Motor neuron (in vitro differentiated cells): ENCODE results near the gene PCDHGC3. TPM values are rescaled to one million over a fixed set of nuclear protein-coding genes. Genes with fewer than 3 reads are reported as not detected.

Experiments used
- ATAC-seq, 8 experiments: fragments of 200-7000 bp; cut with Tn5 transposase; replicated peaks in 6 of 8; 2 replicates each; pipeline ENCODE4 v1.8.0; 2021; ENCODE audit warnings: mild to moderate bottlenecking in 8 of 8, moderate library complexity in 8 of 8
- H3K27ac ChIP-seq, 2 donors: fragments of 250-450 bp; sonication (Bioruptor Pico); 2 replicates each; pipeline ENCODE4 v1.9.0; 2021; ENCODE audit warnings: antibody characterized with exemption in 2 of 2, mild to moderate bottlenecking in 2 of 2, moderate library complexity in 1 of 2
- H3K4me1 ChIP-seq, 2 donors: fragments of 250-450 bp; sonication (Bioruptor Pico); replicated peaks in 1 of 2; 2 replicates each; pipeline ENCODE4 v1.6.1; 2021; ENCODE audit warnings: antibody characterized with exemption in 2 of 2, mild to moderate bottlenecking in 2 of 2, moderate library complexity in 1 of 2
- H3K4me3 ChIP-seq, 5 donors: fragments of 250-450 bp; sonication (Bioruptor Pico); 2 replicates each; pipeline ENCODE4 v1.9.0; 2021; ENCODE audit warnings: antibody characterized with exemption in 5 of 5, mild to moderate bottlenecking in 5 of 5, moderate library complexity in 4 of 5
- WGBS, 10 experiments: fragments of 450-650 bp; shearing (Covaris generic); methylation state at CpG; one replicate each; pipeline ENCODE4 v1.0.0; 2022; 5-methylcytosine and 5-hydroxymethylcytosine counted together
- in situ Hi-C, 9 experiments: fragments of 400-800 bp; cut with MboI; loops; one replicate each; pipeline ENCODE4 v1.15.0; 2021; ENCODE audit warnings: low sequenced_read_pairs in 9 of 9, low pct_unique_long_range_greater_than_20kb in 2 of 9; ENCODE audit not compliant: unreplicated experiment in 9 of 9
- total RNA-seq, 8 experiments: library from RNA; unstranded; fragments of 300-600 nt; gene quantifications; 2 replicates each; pipeline versions ENCODE4 v1.2.3 to v1.2.4, GENCODE V29; 2022

PCDHGC3 gene
- total RNA-seq, 8 experiments from 2014 or later, result 15.4 to 73.0 (median 26.0) TPM

DNA sequence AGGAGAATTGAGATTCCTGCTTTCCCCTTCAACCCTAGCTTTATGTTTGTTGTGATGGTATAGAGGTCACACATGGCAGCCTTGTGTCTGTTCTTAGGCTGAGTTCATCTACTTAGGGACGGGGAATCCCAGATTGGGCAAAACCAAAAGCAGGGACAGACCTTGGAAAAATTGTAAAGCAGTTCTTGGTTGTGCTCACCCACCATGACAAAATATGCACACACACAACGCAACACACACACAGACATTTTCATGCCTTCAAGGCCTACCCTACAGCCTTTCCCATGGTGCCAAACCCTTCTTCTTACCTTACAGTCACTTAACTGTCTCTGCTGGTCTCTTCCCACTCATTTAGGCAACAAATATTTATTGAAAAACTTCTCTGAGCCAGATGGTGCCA is 27.9 kb downstream of the PCDHGC3 start:
- no peak for ATAC-seq
- no peak overlapping the region for H3K27ac ChIP-seq
- H3K4me3 ChIP-seq, result no peak overlapping the region
- H3K4me1 ChIP-seq, result peaks cover 22 to 25% of the 10 kb centered on the region in 2 donors
- 80 to 100% (median 93%) methylated on average over 1 to 2 of the region's 2 CpGs; no CpG with 5 or more reads in 3 of the 10 experiments for WGBS, 10 experiments
- in situ Hi-C loops, result no loop called here

DNA sequence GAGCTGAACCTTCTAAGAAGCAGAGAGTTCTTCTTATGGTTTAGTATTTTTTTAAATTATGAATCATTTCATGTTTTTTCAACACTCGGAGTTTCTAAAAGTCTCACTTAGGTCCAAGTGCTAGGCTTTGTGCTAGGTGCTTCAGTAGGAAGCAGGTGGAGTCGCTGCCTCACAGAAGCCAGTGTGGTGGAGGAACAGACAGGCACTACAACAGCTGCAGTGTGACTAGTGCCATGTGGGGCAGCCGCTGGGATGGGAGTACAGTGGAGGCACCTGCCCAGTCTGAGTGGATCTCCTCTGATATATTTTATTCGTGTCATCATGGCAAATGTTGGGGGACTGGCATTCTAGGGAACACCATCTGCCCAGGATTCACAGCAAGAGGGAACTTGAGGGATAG is 28.4 kb downstream of the PCDHGC3 start:
- WGBS, 10 experiments, result 57 to 100% (median 90%) methylated on average over 1 to 4 of the region's 4 CpGs; no CpG with 5 or more reads in 3 of the 10 experiments
- H3K4me1 ChIP-seq, result peaks cover 24 to 30% of the 10 kb centered on the region in 2 donors
- H3K27ac ChIP-seq, result no peak overlapping the region
- ATAC-seq, result no peak
- in situ Hi-C loops, result no loop called here
- H3K4me3 ChIP-seq, result no peak overlapping the region

- WGBS, 10 experiments, result 28 to 100% (median 88%) methylated on average over 1 to 4 of the region's 8 CpGs; no CpG with 5 or more reads in 2 of the 10 experiments
- no peak overlapping the region for H3K4me3 ChIP-seq
- no peak overlapping the region for H3K27ac ChIP-seq
- ATAC-seq, result no peak
- H3K4me1 ChIP-seq, result peaks cover 27 to 32% of the 10 kb centered on the region in 2 donors
- in situ Hi-C loops, result no loop called here
These were observed 30.8 kb downstream of the PCDHGC3 start for GRCh38 chr5:141506381-141507155.

GRCh38 chr5:141507387-141508091 is 31.8 kb downstream of the PCDHGC3 start:
- Histone ChIP-seq H3K27ac (peak overlapping the region; percentile 82 to 93), H3K4me1 (peaks cover 24 to 32% of the 10 kb centered on the region in 2 donors), H3K4me3 (no peak overlapping the region)
- in situ Hi-C loops, result no loop called here
- WGBS, 10 experiments, result 0 to 100% (median 67%) methylated on average over 1 to 4 of the region's 11 CpGs; no CpG with 5 or more reads in 3 of the 10 experiments
- peak in 3 of 8 experiments; percentile 10 to 74 (median 45) for ATAC-seq

GRCh38 chr5:141508440-141508797 is 32.7 kb downstream of the PCDHGC3 start:
- Histone ChIP-seq H3K27ac (peak overlapping the region; percentile 82 to 93), H3K4me3 (peak overlapping the region; percentile 6 to 29 (median 18)), H3K4me1 (peaks cover 30 to 36% of the 10 kb centered on the region in 2 donors)
- in situ Hi-C loops, result no loop called here
- ATAC-seq, result peak in 3 of 8 experiments; percentile 1 to 5 (median 3)
- WGBS, 10 experiments, result 0 to 10% (median 8%) methylated on average over 1 to 5 of the region's 9 CpGs; no CpG with 5 or more reads in 7 of the 10 experiments

DNA sequence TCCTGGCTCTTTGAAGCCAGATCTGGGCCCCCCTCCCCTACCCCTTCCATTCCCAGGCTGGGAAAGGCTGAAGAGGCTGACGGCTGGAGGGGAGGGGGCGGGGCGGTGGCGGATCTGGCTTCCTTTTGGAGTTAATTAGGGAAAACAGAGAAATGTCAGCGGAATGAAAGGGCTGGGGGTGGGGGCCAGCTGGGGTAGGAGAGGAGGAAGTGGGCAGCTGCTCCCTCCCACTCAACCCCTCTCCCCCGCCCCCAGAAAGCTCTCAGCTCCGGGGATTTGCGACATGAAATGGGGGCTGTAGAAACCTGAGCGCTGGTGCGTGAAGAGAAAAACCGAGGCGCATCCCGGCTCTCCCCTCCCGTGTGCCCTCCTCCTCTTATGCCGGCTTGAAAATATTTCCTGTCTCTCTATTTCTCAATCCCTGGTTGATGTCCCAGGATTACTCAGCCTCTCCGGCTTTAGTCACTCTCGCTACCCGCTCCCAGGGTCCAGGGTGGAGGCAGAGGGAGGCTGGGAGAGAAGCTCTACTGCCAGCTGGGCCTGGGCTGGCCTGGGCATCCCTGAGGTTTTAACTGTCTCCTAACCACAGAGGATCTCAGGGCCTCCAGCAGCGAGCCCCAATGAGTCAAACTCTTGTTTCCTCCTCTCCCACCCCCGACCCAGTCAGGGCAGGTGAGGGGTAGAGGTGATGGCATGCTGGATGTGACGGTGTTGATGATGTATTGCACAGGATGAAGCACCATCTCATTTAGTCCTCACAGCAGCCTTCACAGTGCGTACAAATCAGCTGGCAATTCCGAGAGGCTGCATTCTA is 33.2 kb downstream of the PCDHGC3 start:
- ATAC-seq, result peak; percentile 19 to 72 (median 54)
- 4 to 56% (median 24%) methylated on average over 3 to 5 of the region's 23 CpGs; no CpG with 5 or more reads in 6 of the 10 experiments for WGBS, 10 experiments
- in situ Hi-C loops, result no loop called here
- peak overlapping the region; percentile 6 to 29 (median 18) for H3K4me3 ChIP-seq
- peaks cover 31 to 37% of the 10 kb centered on the region in 2 donors for H3K4me1 ChIP-seq
- peak overlapping the region; percentile 82 to 93 for H3K27ac ChIP-seq

DNA sequence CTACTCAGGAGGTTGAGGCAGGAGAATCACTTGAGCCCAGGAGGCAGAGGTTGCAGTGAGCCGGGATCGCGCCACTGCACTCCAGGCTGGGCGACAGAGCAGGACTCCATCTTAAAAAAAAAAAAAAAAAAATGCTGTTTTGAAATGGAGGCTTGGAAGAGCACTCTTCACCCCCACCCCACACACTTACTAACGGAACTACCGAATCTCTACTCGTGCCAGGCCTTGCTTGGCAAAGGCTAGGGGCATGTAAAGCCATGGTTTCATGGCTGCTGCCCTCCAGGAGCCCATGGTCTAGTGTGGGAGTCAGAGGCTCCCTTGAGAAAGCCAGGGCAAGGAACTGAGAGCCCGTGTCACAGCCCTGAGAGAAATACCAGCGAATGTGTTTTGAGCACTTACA is 34.4 kb downstream of the PCDHGC3 start:
- in situ Hi-C loops, result no loop called here
- 33 to 100% (median 85%) methylated on average over 1 to 6 of the region's 9 CpGs; no CpG with 5 or more reads in 3 of the 10 experiments for WGBS, 10 experiments
- Histone ChIP-seq H3K4me3 (no peak overlapping the region), H3K4me1 (peaks cover 42 to 48% of the 10 kb centered on the region in 2 donors), H3K27ac (no peak overlapping the region)
- no peak for ATAC-seq

DNA sequence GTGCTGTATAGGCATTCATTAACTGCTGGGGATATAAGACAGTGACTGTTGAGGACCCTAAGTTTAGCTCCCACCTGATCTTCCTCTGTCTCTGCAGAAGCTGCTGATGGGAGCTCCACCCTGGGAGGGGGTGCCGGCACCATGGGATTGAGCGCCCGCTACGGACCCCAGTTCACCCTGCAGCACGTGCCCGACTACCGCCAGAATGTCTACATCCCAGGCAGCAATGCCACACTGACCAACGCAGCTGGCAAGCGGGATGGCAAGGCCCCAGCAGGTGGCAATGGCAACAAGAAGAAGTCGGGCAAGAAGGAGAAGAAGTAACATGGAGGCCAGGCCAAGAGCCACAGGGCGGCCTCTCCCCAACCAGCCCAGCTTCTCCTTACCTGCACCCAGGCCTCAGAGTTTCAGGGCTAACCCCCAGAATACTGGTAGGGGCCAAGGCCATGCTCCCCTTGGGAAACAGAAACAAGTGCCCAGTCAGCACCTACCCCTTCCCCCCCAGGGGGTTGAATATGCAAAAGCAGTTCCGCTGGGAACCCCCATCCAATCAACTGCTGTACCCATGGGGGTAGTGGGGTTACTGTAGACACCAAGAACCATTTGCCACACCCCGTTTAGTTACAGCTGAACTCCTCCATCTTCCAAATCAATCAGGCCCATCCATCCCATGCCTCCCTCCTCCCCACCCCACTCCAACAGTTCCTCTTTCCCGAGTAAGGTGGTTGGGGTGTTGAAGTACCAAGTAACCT is 35.3 kb downstream of the PCDHGC3 start:
- 87 to 100% (median 92%) methylated on average over 1 to 7 of the region's 14 CpGs; no CpG with 5 or more reads in 5 of the 10 experiments for WGBS, 10 experiments
- ATAC-seq, result no peak
- Histone ChIP-seq H3K4me3 (no peak overlapping the region), H3K4me1 (peaks cover 43 to 50% of the 10 kb centered on the region in 2 donors), H3K27ac (no peak overlapping the region)
- in situ Hi-C loops, result no loop called here

DNA sequence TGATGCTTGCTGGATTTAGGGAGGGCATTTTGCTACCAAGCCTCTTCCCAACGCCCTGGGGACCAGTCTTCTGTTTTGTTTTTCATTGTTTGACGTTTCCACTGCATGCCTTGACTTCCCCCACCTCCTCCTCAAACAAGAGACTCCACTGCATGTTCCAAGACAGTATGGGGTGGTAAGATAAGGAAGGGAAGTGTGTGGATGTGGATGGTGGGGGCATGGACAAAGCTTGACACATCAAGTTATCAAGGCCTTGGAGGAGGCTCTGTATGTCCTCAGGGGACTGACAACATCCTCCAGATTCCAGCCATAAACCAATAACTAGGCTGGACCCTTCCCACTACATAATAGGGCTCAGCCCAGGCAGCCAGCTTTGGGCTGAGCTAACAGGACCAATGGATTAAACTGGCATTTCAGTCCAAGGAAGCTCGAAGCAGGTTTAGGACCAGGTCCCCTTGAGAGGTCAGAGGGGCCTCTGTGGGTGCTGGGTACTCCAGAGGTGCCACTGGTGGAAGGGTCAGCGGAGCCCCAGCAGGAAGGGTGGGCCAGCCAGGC is 36.1 kb downstream of the PCDHGC3 start:
- no peak overlapping the region for H3K4me3 ChIP-seq
- in situ Hi-C loops, result no loop called here
- H3K4me1 ChIP-seq, result peaks cover 43 to 50% of the 10 kb centered on the region in 2 donors
- WGBS, 10 experiments, result 21 to 100% (median 80%) methylated on average over 1 to 3 of the region's 4 CpGs; no CpG with 5 or more reads in 2 of the 10 experiments
- H3K27ac ChIP-seq, result peak overlapping the region in 1 of 2 donors; percentile 95
- ATAC-seq, result no peak

DNA sequence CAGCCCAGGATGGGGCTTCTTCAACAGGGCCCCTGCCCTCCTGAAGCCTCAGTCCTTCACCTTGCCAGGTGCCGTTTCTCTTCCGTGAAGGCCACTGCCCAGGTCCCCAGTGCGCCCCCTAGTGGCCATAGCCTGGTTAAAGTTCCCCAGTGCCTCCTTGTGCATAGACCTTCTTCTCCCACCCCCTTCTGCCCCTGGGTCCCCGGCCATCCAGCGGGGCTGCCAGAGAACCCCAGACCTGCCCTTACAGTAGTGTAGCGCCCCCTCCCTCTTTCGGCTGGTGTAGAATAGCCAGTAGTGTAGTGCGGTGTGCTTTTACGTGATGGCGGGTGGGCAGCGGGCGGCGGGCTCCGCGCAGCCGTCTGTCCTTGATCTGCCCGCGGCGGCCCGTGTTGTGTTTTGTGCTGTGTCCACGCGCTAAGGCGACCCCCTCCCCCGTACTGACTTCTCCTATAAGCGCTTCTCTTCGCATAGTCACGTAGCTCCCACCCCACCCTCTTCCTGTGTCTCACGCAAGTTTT is 36.7 kb downstream of the PCDHGC3 start:
- Histone ChIP-seq H3K4me3 (peak overlapping the region; percentile 34 to 47 (median 41)), H3K27ac (peak overlapping the region; percentile 91 to 95), H3K4me1 (peaks cover 39 to 45% of the 10 kb centered on the region in 2 donors)
- peak in 6 of 8 experiments; percentile 2 to 58 (median 6) for ATAC-seq
- in situ Hi-C loops, result no loop called here
- WGBS, 10 experiments, result 10 to 60% (median 38%) methylated on average over 2 to 23 of the region's 28 CpGs; no CpG with 5 or more reads in 4 of the 10 experiments

DNA sequence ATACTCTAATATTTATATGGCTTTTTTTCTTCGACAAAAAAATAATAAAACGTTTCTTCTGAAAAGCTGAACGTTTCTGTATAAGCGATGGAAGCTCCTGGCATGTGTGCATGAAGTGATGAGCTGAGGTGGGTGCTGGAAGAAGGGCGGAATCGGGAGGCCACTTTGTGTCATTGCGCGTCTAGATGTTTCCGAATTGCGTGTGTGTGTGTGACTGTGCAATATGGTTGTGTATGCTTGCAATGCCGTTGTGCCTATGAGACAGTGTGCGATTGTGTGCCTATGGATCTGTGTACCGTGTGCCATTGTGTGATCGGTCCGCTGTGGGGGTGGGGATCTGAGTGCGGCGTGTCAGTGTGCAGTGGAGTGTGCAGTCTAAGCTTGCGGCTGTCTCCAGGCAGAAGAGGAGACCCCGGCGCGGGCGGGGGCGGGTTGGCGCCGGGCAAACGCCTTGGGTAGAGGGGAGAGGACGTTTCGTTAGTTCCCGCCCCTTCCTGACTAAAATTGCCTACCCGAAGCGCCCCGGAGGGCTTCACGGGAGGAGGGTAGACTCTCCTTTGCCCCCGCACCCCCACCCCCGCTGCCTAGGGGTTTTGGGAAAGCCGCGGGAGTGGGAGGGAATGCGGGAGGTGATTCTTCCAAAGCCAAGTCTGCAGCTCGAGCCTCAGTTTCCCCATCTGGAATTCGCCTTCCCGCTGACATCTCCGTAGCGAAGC is 37.3 kb downstream of the PCDHGC3 start:
- peaks cover 33 to 39% of the 10 kb centered on the region in 2 donors for H3K4me1 ChIP-seq
- WGBS, 10 experiments, result 0 to 26% (median 10%) methylated on average over 3 to 10 of the region's 43 CpGs; no CpG with 5 or more reads in 4 of the 10 experiments
- H3K27ac ChIP-seq, result peak overlapping the region; percentile 91 to 95
- peak overlapping the region; percentile 34 to 47 (median 41) for H3K4me3 ChIP-seq
- peak in 7 of 8 experiments; percentile 5 to 58 (median 55) for ATAC-seq
- in situ Hi-C loops, result no loop called here
